ENCODE data around the gene LCNL1. TPM values are rescaled to one million over a fixed set of nuclear protein-coding genes. Genes with fewer than 3 reads are reported as not detected.
A peak's percentile ranks its signal among the peaks of the same experiment; 100 is the strongest.

LCNL1 gene
- total and polyA plus RNA-seq, 10 of the 15 experiments (the other 5 are each of a cell fraction or from before 2014, with no cell fraction given): not detected

- 43% methylated on average over 10 of the region's 10 CpGs for WGBS (ENCODE audit: insufficient coverage, insufficient replicate concordance, low lambda C conversion rate, missing lambda C conversion rate)
- intact Hi-C loops (cut with micrococcal nuclease; ENCODE audit: unreplicated experiment): no loop called here
- POLR2A ChIA-PET: no interaction called here
Measured at GRCh38 chr9:136990242-136990911, 7.6 kb downstream of the LCNL1 start.

GRCh38 chr9:136991993-136992818 lies 9.4 kb downstream of the LCNL1 start, which contains the start of gene PAXX:
Gene PAXX (plus strand): TSS chr9:136992422. CDS start chr9:136992444, 22 bp downstream.
- in situ Hi-C loops (cut with MboI): no loop called here
- TSS peak; percentile 93 for BruUV-seq (replicated peaks)
- intact Hi-C loops (cut with micrococcal nuclease; ENCODE audit: unreplicated experiment): loop anchor here (1.0 kb wide), 1 partner anchor 48 kb away; the partner anchor contains the start of gene FBXW5
- peaks cover 2 to 4% of the 10 kb centered on the region in 2 experiments; a peak in 3 of 4 replicates for H3K27me3 ChIP-seq (replicated peaks in 1 of 2; ENCODE audit: control insufficient read depth in 2 of 2, insufficient read depth in 2 of 2, low read length in 1 of 2)
- CTCF ChIA-PET: interaction anchor here (0.6 to 3.3 kb wide), 11 partner anchors 8 to 205 kb away, joined by 3 to 17 read pairs (median 4); no protein-coding TSS in a partner anchor
- no peaks in the 10 kb centered on the region; the same call in 1 of the 2 replicates for H3K79me2 ChIP-seq (ENCODE audit: control insufficient read depth, insufficient read depth, low read length)
- peak within 1 kb of the TSS; percentile 73 for H3K4me3 ChIP-seq
- no peak for DNase-seq (ENCODE audit: low read depth, low spot score)
- H3K4me1 ChIP-seq (ENCODE audit: control insufficient read depth, insufficient read depth, low read length): peaks cover 20% of the 10 kb centered on the region
- H3K4me2 ChIP-seq (ENCODE audit: control insufficient read depth, insufficient read depth): peak within 1 kb of the TSS; percentile 99
- no peaks in the 10 kb centered on the region; the same call in 2 of the 3 replicates for H3K9me3 ChIP-seq (replicated peaks; ENCODE audit: control insufficient read depth, insufficient read depth, low read length)
- WGBS (ENCODE audit: insufficient coverage, insufficient replicate concordance, low lambda C conversion rate, missing lambda C conversion rate): 2% methylated on average over 49 of the region's 92 CpGs
- SMC1A ChIA-PET (ENCODE audit: uncharacterized antibody, unreplicated experiment): interaction anchor here (0.8 to 1.1 kb wide), 3 partner anchors 27 to 44 kb away, joined by 3 to 4 read pairs (median 4); no protein-coding TSS in a partner anchor
- peak within 1 kb of the TSS; percentile 66 for H3K9ac ChIP-seq (ENCODE audit: control insufficient read depth, insufficient read depth, low read length)
- RAD21 ChIA-PET (ENCODE audit: unreplicated experiment): interaction anchor here (1.3 to 1.7 kb wide), 2 partner anchors 45 to 226 kb away, joined by 3 to 8 read pairs; no protein-coding TSS in a partner anchor
- POLR2A ChIA-PET: interaction anchor here (0.9 to 1.5 kb wide), 6 partner anchors 8 to 249 kb away, joined by 3 to 5 read pairs (median 4); partner anchors contain the start of gene TUBB4B
- FAIRE-seq: no peak
- peak within 1 kb of the TSS; percentile 63 for H3K27ac ChIP-seq (ENCODE audit: control insufficient read depth, insufficient read depth)
- no peaks in the 10 kb centered on the region for H3K36me3 ChIP-seq (ENCODE audit: control insufficient read depth in 2 of 2, insufficient read depth in 2 of 2, low read length in 1 of 2)
- H4K20me1 ChIP-seq (ENCODE audit: control insufficient read depth, insufficient read depth): no peaks in the 10 kb centered on the region
- peak; percentile 94 for ATAC-seq
- H2AFZ ChIP-seq (ENCODE audit: control insufficient read depth, low read depth, low read length): peak within 1 kb of the TSS; percentile 92
- no peak for TF ChIP-seq RBBP5 (conservative IDR thresholded peaks at IDR 0.05)
- TF ChIP-seq ZNF384 (IDR thresholded peaks at IDR 0.05; ENCODE audit: borderline replicate concordance, low read depth, low read length): no peak
- TF ChIP-seq POLR2AphosphoS2 (IDR thresholded peaks at IDR 0.05; ENCODE audit: low read depth, low read length): 0 out of 2 replicates have a peak, but pooled peaks have one; percentile 26
- TF ChIP-seq KLF5 (IDR thresholded peaks at IDR 0.05; ENCODE audit: partially characterized antibody): no peak
- no peak for TF ChIP-seq SRF (IDR thresholded peaks at IDR 0.05; ENCODE audit: low read depth in 2 of 2, low read length in 2 of 2)
- TF ChIP-seq TBL1XR1 (IDR thresholded peaks at IDR 0.05; ENCODE audit: low read depth, low read length): no peak
- no peak for TF ChIP-seq IRF3 (IDR thresholded peaks at IDR 0.05)
- no peak for TF ChIP-seq SREBF2 (IDR thresholded peaks at IDR 0.05; ENCODE audit: low read length)
- no peak for TF ChIP-seq CBX3 (IDR thresholded peaks at IDR 0.05; ENCODE audit: borderline replicate concordance, low read depth)
- no peak for TF ChIP-seq EZH2 (IDR thresholded peaks at IDR 0.05; ENCODE audit: borderline replicate concordance, control insufficient read depth, low read depth, low read length)

More at GRCh38 chr9:136990242-136990911, 7.6 kb downstream of the LCNL1 start:
- H4K20me1 ChIP-seq (ENCODE audit: control insufficient read depth, insufficient read depth): no peaks in the 10 kb centered on the region
- peaks cover 8% of the 10 kb centered on the region for H3K4me1 ChIP-seq (ENCODE audit: control insufficient read depth, insufficient read depth, low read length)
- H3K4me2 ChIP-seq (ENCODE audit: control insufficient read depth, insufficient read depth): no peak overlapping the region
- ATAC-seq (no peak), FAIRE-seq (no peak), DNase-seq (ENCODE audit: low read depth, low spot score) (no peak)
- no peaks in the 10 kb centered on the region; the same call in 1 of the 2 replicates for H3K79me2 ChIP-seq (ENCODE audit: control insufficient read depth, insufficient read depth, low read length)
- RAD21 ChIA-PET (ENCODE audit: unreplicated experiment): no interaction called here
- no peak overlapping the region for H3K4me3 ChIP-seq
- peaks cover 0 to 5% of the 10 kb centered on the region in 2 experiments for H3K27me3 ChIP-seq (replicated peaks in 1 of 2; ENCODE audit: control insufficient read depth in 2 of 2, insufficient read depth in 2 of 2, low read length in 1 of 2)
- no peak overlapping the region for H2AFZ ChIP-seq (ENCODE audit: control insufficient read depth, low read depth, low read length)
- CTCF ChIA-PET: interaction anchor here (3.3 kb wide), 1 partner anchor 39 kb away, joined by 17 read pairs; no protein-coding TSS in a partner anchor
- H3K27ac ChIP-seq (ENCODE audit: control insufficient read depth, insufficient read depth): no peak overlapping the region
- BruUV-seq (replicated peaks): no TSS peak
- H3K36me3 ChIP-seq (ENCODE audit: control insufficient read depth in 2 of 2, insufficient read depth in 2 of 2, low read length in 1 of 2): no peaks in the 10 kb centered on the region
- in situ Hi-C loops (cut with MboI): no loop called here
- no peak for TF ChIP-seq CHD4 (IDR thresholded peaks at IDR 0.05)
- no peak for TF ChIP-seq SIX5 (IDR thresholded peaks at IDR 0.05; ENCODE audit: low read depth, low read length, severe bottlenecking)
- TF ChIP-seq TCF7 (IDR thresholded peaks at IDR 0.05; ENCODE audit: borderline replicate concordance): no peak
- H3K9ac ChIP-seq (ENCODE audit: control insufficient read depth, insufficient read depth, low read length): no peak overlapping the region
- SMC1A ChIA-PET (ENCODE audit: uncharacterized antibody, unreplicated experiment): no interaction called here
- H3K9me3 ChIP-seq (replicated peaks; ENCODE audit: control insufficient read depth, insufficient read depth, low read length): no peaks in the 10 kb centered on the region; the same call in 2 of the 3 replicates
